Esophagus (tissue), 2 donors: ENCODE measurements around the gene KPNA4. TPM values are rescaled to one million over a fixed set of nuclear protein-coding genes. Genes with fewer than 3 reads are reported as not detected.

Experiments used
- H3K27ac ChIP-seq, 2 donors: one replicate each; pipeline ENCODE4 v1.5.1; 2013; ENCODE audit warnings: low read depth in 2 of 2, mild to moderate bottlenecking in 2 of 2, inconsistent platforms in 1 of 2, low read length in 1 of 2, moderate library complexity in 1 of 2
- H3K27me3 ChIP-seq, 2 donors: one replicate each; pipeline ENCODE4 v1.6.1; 2013; ENCODE audit warnings: low read length in 2 of 2, control low read depth in 1 of 2, mild to moderate bottlenecking in 1 of 2; ENCODE audit not compliant: insufficient read depth in 2 of 2, control insufficient read depth in 1 of 2
- H3K36me3 ChIP-seq, 2 donors: one replicate each; pipeline ENCODE4 v1.6.1; 2013; ENCODE audit warnings: low read length in 1 of 2; ENCODE audit not compliant: control insufficient read depth in 2 of 2, insufficient read depth in 2 of 2
- H3K4me1 ChIP-seq, 2 donors: one replicate each; pipeline ENCODE4 v1.6.1; 2013; ENCODE audit warnings: low read length in 1 of 2; ENCODE audit not compliant: control insufficient read depth in 2 of 2, insufficient read depth in 2 of 2
- H3K4me3 ChIP-seq, 2 donors: one replicate each; pipeline ENCODE4 v1.5.1; 2013; ENCODE audit warnings: low read length in 2 of 2, mild to moderate bottlenecking in 2 of 2, low read depth in 1 of 2, moderate library complexity in 1 of 2
- H3K9me3 ChIP-seq, 2 donors: one replicate each; pipeline ENCODE4 v1.6.1; 2013; ENCODE audit warnings: mild to moderate bottlenecking in 2 of 2, low read depth in 1 of 2, low read length in 1 of 2, moderate library complexity in 1 of 2; ENCODE audit not compliant: control insufficient read depth in 2 of 2, insufficient read depth in 1 of 2
- WGBS, 2 donors: extraction: QIAGEN DNeasy Blood & Tissue Kit; methylation state at CpG; one replicate each; pipeline ENCODE4 v1.1.7; 2013; 5-methylcytosine and 5-hydroxymethylcytosine counted together
- polyA plus RNA-seq, 2 donors: library from polyadenylated mRNA; stranded (reverse); fragments of 200-250 nt; gene quantifications; one replicate each; pipeline ENCODE4 v1.2.3, GENCODE V29; 2013
- donor health status: healthy with polysubstance abuse.
- donor health status: Bipolar disorder and iron deficiency.

The KPNA4 gene
- polyA plus RNA-seq, 2 donors = 13.7 to 16.3 TPM

DNA sequence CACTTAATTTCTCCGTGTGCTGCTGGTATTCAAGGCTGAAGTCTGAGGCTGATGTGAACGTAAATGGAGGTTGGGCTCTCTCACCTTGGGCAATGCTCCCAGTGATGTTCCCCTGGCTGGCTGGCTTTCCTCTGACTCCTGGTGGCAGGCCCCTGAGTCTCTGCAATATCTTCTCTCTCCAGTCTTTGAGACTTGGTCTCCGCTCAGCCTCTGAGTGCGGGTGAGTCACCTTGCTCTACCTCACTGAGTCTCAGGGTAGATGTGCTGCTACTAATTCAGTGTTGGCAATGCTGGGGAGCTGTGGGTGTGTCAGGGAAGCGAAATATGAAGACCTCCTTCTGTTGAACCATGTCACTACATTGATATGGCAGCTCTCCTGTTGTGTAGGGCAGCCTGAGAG lies 84.4 kb downstream of the KPNA4 start:
- no peak overlapping the region for H3K27ac ChIP-seq
- no peaks in the 10 kb centered on the region for H3K4me1 ChIP-seq
- H3K4me3 ChIP-seq = no peak overlapping the region
- no peaks in the 10 kb centered on the region for H3K36me3 ChIP-seq
- H3K9me3 ChIP-seq = no peaks in the 10 kb centered on the region
- no peaks in the 10 kb centered on the region for H3K27me3 ChIP-seq
- WGBS, 2 donors = 89 to 91% methylated on average over 5 of the region's 5 CpGs

DNA sequence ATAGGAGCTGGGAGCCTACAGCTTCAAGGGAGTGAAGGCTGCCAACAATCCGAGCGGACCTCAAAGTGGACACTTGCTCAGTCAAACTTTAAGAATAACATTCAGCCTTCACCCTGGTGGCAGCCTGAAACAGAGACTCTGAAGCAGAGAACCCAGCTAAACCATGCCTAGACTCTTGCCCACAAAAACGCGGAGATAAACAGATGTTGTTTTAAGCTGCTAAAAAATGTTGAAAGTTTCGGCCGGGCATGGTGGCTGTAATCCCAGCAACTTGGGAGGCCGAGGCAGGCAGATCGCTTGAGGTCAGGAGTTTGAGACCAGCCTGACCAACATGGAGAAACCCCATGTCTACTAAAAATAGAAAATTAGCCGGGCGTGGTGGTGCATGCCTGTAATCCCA lies 86.0 kb downstream of the KPNA4 start:
- no peaks in the 10 kb centered on the region for H3K9me3 ChIP-seq
- H3K4me1 ChIP-seq = no peaks in the 10 kb centered on the region
- no peaks in the 10 kb centered on the region for H3K36me3 ChIP-seq
- 92 to 93% methylated on average over 10 of the region's 10 CpGs for WGBS, 2 donors
- no peak overlapping the region for H3K4me3 ChIP-seq
- no peaks in the 10 kb centered on the region for H3K27me3 ChIP-seq
- no peak overlapping the region for H3K27ac ChIP-seq

GRCh38 chr3:160478338-160478737 lies 87.0 kb downstream of the KPNA4 start:
- H3K4me3 ChIP-seq = no peak overlapping the region
- H3K9me3 ChIP-seq = no peaks in the 10 kb centered on the region
- no peak overlapping the region for H3K27ac ChIP-seq
- WGBS, 2 donors = 81 to 85% methylated on average over 5 of the region's 5 CpGs
- no peaks in the 10 kb centered on the region for H3K4me1 ChIP-seq
- H3K36me3 ChIP-seq = no peaks in the 10 kb centered on the region
- no peaks in the 10 kb centered on the region for H3K27me3 ChIP-seq

GRCh38 chr3:160477750-160478149 lies 87.6 kb downstream of the KPNA4 start:
- Histone ChIP-seq H3K9me3 (no peaks in the 10 kb centered on the region), H3K27ac (no peak overlapping the region), H3K36me3 (no peaks in the 10 kb centered on the region), H3K27me3 (no peaks in the 10 kb centered on the region), H3K4me3 (no peak overlapping the region), H3K4me1 (no peaks in the 10 kb centered on the region)
- WGBS, 2 donors = 72 to 73% methylated on average over 5 of the region's 5 CpGs

DNA sequence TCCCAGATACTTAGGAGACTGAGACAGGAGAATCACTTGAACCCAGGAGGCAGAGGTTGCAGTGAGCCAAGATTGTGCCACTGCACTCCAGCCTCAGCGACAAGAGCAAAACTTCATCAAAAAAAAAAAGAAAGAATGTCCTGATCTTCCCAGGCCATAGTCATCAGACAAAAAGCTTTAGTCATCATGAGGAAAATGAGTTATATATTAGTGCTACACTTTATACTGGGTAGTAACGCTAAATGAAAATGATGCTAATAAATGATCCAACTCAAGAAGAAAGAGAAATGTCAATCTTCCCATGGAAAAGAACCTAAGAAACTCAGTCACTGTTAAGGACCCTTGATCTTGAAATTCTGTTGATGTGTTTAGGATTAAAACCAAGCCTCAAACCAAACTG lies 89.5 kb downstream of the KPNA4 start:
- Histone ChIP-seq H3K27me3 (no peaks in the 10 kb centered on the region), H3K4me3 (no peak overlapping the region), H3K4me1 (no peaks in the 10 kb centered on the region), H3K9me3 (peaks cover 0 to 3% of the 10 kb centered on the region in 2 donors), H3K27ac (no peak overlapping the region), H3K36me3 (no peaks in the 10 kb centered on the region)
- WGBS, 2 donors = 91 to 98% methylated on average over 2 of the region's 2 CpGs

DNA sequence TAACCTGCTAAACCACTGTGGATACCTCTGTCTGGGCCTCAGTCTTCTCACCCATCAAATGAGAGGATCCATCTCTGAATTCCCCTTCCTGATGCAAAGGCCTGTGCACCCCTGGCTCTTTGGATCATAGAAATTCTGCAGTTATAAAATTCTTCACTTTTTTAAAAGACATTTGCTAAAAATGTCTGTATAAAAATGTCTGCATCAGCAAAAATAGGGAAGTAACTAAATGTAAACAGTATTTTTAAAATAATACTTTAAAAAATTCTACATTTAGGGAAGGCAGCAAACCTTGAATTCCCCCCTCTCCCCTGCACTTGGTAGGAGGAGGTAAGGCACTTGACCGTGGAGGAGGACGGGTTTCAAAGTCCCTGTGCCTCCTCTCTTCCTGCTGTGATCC lies 90.2 kb downstream of the KPNA4 start:
- Histone ChIP-seq H3K36me3 (no peaks in the 10 kb centered on the region), H3K27me3 (no peaks in the 10 kb centered on the region), H3K27ac (no peak overlapping the region), H3K9me3 (peaks cover 3 to 9% of the 10 kb centered on the region in 2 donors), H3K4me1 (no peaks in the 10 kb centered on the region), H3K4me3 (no peak overlapping the region)
- WGBS, 2 donors = 80 to 87% methylated on average over 2 of the region's 2 CpGs

- Histone ChIP-seq H3K4me3 (no peak overlapping the region), H3K27me3 (no peaks in the 10 kb centered on the region), H3K4me1 (no peaks in the 10 kb centered on the region), H3K36me3 (no peaks in the 10 kb centered on the region), H3K9me3 (peaks cover 4 to 11% of the 10 kb centered on the region in 2 donors), H3K27ac (no peak overlapping the region)
These were observed 90.9 kb downstream of the KPNA4 start for GRCh38 chr3:160474416-160474838.

DNA sequence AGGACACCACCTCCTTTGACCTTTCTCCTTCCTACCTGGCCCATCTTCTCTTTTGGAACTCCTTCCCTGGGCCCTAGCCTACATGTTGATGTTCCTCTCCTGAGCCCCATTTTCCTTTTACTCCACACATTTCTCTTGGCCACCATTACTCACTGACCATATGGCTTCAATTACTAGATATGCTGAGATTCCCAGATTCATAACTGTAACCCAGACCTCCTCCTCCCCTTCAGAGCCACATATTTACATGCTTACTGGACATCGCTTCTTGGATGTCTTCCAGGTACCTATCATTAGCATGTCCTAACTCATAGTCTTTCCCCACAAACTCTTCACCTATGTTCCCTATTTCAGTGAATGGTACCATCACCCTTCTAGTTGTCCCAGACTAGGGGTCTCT lies 91.4 kb downstream of the KPNA4 start:
- 63 to 79% methylated on average over 1 of the region's 1 CpG for WGBS, 2 donors
- Histone ChIP-seq H3K36me3 (no peaks in the 10 kb centered on the region), H3K27ac (no peak overlapping the region)

GRCh38 chr3:160473221-160473620 lies 92.2 kb downstream of the KPNA4 start:
- Histone ChIP-seq H3K4me1 (no peaks in the 10 kb centered on the region), H3K4me3 (no peak overlapping the region), H3K27ac (no peak overlapping the region), H3K36me3 (no peaks in the 10 kb centered on the region), H3K27me3 (no peaks in the 10 kb centered on the region), H3K9me3 (peaks cover 4 to 11% of the 10 kb centered on the region in 2 donors)
- WGBS, 2 donors = 40 to 50% methylated on average over 1 of the region's 1 CpG

More for the DNA sequence above, 91.4 kb downstream of the KPNA4 start:
- Histone ChIP-seq H3K4me3 (no peak overlapping the region), H3K27me3 (no peaks in the 10 kb centered on the region), H3K4me1 (no peaks in the 10 kb centered on the region), H3K9me3 (peaks cover 4 to 11% of the 10 kb centered on the region in 2 donors)

DNA sequence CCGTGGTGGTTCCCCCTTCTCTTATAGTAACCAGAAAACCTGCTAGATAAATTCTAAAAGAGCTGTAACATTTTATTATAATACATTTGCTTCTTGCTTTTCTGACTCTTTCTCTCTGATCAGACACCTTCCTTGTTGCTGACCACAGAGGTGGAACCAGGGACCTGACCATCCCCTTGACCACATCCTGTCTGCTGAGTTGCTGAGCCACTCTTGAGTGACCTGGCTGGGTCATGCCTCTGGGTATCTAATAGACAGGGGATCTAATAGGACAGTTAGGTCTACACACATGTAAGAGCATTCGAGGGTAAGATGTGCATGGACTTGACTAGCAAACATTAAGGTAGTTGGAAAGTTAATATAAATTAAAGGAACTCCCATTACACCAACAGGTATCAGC lies 93.0 kb downstream of the KPNA4 start:
- no peak overlapping the region for H3K27ac ChIP-seq
- peaks cover 4 to 11% of the 10 kb centered on the region in 2 donors for H3K9me3 ChIP-seq
- WGBS, 2 donors = 65 to 74% methylated on average over 2 of the region's 2 CpGs
- H3K36me3 ChIP-seq = no peaks in the 10 kb centered on the region
- no peak overlapping the region for H3K4me3 ChIP-seq
- no peaks in the 10 kb centered on the region for H3K27me3 ChIP-seq
- no peaks in the 10 kb centered on the region for H3K4me1 ChIP-seq
